HG03571 (cell line): ENCODE results near the gene ASPG.

Source experiments
- ATAC-seq: cut with Tn5 transposase; IDR thresholded peaks from one replicate; pipeline ENCODE4 v1.9.1; 2021; ENCODE audit not compliant: unreplicated experiment

The ASPG gene

GRCh38 chr14:104075530-104076151, 9.9 kb upstream of the ASPG start:
- ATAC-seq: no peak

- no peak for ATAC-seq
Measured at GRCh38 chr14:104076743-104077142, 8.8 kb upstream of the ASPG start.

- peak; percentile 92 for ATAC-seq
Measured at GRCh38 chr14:104078031-104078455, 7.5 kb upstream of the ASPG start.

- no peak for ATAC-seq
Measured at GRCh38 chr14:104080376-104081260, 4.9 kb upstream of the ASPG start.

GRCh38 chr14:104081261-104081835, 4.2 kb upstream of the ASPG start:
- no peak for ATAC-seq

GRCh38 chr14:104081951-104082464, 3.5 kb upstream of the ASPG start:
- ATAC-seq: no peak

GRCh38 chr14:104082807-104083206, 2.7 kb upstream of the ASPG start:
- no peak for ATAC-seq

GRCh38 chr14:104084251-104085002, 1.1 kb upstream of the ASPG start:
- ATAC-seq: no peak

- no peak for ATAC-seq
Measured at GRCh38 chr14:104085889-104086201, 345 bp downstream of the ASPG start.

- no peak for ATAC-seq
Measured at GRCh38 chr14:104086210-104086660, 735 bp downstream of the ASPG start.

GRCh38 chr14:104086661-104087461, 1.4 kb downstream of the ASPG start:
- ATAC-seq: no peak

GRCh38 chr14:104087505-104087904, 2.0 kb downstream of the ASPG start:
- no peak for ATAC-seq

GRCh38 chr14:104087981-104088850, 2.7 kb downstream of the ASPG start:
- ATAC-seq: no peak

GRCh38 chr14:104090071-104090748, 4.7 kb downstream of the ASPG start:
- ATAC-seq: no peak

- no peak for ATAC-seq
Measured at GRCh38 chr14:104091061-104091926, 5.8 kb downstream of the ASPG start.

- ATAC-seq: no peak
Measured at GRCh38 chr14:104091927-104092771, 6.6 kb downstream of the ASPG start.

GRCh38 chr14:104092931-104093365, 7.4 kb downstream of the ASPG start:
- no peak for ATAC-seq
